Measurements from ENCODE around the gene MPP1. TPM values are rescaled to one million over a fixed set of nuclear protein-coding genes. Genes with fewer than 3 reads are reported as not detected.

Gene MPP1
- total RNA-seq, 1 donor from 2014 or later = 30.0 TPM

DNA sequence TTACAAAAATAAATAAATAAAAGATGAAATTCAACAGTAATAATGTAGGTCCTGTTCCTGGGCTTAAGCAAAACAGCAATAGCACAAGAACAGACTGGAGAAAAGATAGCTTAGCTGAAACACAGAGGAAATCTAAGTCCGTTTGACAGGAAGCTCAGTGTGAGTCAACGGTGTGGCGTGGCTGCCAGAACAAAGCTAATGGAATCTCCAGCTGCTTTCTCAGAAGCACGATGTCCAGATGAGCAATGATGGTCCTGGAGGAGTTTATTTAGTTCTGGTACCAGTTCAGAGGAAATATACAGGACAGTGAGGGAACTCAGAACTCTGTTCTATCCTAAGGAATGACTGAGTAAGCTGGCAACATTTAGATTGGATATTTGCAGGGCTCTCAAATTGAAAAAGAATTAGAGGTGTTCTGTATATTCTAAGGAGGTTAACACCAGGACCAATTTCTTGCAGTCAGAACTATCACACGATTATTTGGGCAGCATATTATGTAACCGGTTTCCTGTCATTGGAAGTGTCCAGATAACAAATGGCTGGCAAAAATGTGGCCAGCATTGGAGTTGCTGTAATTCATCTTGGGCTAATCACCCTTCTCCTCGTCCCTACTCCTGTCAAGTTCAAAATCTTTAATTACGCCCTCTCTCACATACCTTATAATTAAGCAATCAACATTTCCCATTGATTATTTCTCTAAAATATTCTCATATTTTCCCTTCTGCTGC lies 67.1 kb downstream of the MPP1 start:
- intact Hi-C loops (cut with DNase I) = no loop called here
- no peak for DNase-seq (ENCODE audit: low spot score)

DNA sequence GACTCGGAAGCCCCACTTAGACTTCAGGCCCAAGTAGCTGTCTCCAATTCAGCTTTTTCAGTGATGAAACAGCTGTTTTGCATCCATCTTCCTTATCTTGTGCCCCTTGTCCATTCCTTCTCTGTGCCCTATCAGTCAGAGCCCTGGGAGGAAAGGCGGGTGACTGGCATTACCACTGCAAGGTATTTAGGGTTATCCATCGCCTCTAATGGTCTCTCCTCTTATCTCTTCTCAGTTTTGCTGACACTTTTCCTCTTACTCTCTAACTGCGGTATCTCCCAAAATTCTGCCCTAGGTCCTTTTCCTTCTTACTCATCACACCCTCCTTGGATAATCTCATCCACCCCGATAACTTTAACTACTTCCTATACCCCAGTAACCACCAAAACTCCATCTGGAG lies 68.1 kb downstream of the MPP1 start:
- intact Hi-C loops (cut with DNase I) = no loop called here
- no peak for DNase-seq (ENCODE audit: low spot score)

DNA sequence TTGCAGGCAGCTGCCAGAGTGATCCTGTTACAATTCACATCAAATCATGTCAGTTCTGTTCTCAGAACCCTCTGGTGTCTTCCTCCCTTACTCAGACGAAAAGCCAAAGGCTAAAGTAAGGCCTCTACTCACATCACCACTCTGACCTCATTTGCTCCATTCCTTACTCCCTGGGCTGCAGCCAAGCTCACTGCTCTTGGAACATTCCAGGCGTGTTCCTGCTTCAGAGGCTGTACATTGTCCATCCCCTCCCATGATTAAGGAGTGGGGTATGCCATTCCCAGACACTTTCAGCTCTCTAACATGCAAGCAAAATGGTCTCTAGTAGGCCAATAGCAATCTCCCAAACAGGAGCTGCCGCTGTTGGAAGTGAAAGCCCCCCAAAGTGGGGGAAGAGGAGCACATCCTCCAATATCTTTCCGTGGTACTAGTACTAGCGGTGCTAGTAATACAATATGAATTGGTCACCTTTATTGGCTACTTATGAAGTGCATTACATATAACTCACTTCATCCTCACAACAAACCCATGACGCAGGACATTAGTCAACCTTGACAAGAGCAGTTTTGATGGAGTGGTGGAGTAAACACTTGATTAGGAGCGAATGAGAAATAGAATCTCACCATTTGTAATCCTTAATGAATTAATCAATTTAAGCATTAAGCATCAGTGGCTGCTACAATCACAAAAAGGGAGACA lies 69.4 kb downstream of the MPP1 start:
- intact Hi-C loops (cut with DNase I) = no loop called here
- no peak for DNase-seq (ENCODE audit: low spot score)

DNA sequence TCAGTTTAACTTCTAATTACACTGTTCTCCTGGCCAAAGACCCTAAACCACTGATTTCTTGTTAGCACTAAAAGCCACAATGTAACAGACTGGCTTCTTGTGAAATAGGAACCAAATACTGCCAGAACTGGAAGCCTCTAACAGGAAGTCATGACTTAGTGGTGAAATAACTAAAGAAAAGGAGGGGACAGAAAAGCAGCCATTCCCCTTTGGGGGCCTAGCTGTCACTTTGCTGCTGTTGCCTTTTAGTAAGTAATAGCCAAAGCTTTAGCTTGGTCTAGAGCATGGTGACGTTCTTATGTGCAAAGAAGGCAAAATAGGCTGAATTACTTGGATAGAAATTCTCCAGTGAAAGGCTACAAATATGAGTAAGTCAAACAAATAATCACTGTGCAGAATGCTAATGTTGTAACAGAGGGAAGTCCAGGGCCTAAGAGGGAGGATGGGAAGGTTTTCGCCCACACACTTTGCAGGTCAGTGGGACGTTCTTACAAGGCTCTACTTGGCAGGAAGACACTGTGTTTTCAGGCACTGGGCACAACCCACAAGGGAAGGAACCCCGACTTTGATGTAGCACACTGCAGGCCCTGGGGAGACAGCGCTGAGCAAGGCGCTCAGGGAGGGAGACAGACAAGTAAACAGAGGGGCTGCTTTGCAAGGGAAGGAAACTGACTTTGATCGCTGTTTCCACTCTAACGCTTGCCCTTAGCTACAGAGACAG lies 71.1 kb downstream of the MPP1 start:
- intact Hi-C loops (cut with DNase I) = no loop called here
- no peak for DNase-seq (ENCODE audit: low spot score)

DNA sequence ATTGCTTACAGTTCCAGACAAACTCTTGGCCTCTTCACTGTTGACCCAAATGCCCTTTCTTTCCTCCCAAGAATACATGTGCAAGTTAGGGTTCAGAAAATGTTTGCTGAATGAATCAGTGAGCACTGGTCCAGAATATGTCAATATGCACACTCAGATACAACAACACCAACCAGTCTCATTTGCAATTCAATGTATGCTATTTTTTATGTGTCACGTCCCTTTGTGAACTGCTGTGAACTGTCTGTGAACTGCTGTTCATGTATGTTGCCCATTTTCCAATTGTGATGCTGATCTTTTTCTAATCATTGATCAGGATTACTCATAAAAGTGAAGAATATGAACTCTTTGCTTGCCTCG lies 72.2 kb downstream of the MPP1 start:
- no peak for DNase-seq (ENCODE audit: low spot score)
- intact Hi-C loops (cut with DNase I) = no loop called here

DNA sequence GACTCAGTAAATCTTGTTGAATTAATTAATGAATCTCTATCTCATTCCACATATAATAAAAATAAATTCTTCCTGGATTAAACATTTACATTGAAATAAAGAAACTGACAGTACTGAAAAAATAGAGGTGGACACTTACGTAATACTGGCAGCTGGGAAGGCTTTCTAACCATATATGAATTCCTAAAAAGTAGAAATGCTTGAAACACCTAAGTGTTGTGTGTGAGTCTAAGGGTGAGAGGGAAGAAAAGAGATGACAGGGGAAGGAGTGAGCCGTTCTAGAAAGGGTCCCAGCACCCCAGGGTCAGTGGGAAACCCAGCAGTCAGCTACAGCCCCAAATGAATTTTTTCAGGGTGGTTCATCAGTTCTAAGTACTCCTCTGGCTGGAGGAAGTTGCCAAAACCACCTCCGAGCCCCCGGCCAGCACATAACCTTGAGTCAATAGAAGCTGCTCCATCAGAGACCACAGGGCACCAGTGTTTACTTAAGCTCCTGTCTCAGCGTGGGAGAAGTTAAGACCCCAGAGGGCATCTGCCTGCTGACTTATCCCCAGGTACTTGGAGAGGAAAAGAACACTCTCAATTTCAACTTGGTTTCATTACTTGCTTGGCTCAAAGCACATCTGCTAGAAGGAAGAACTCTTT lies 72.7 kb downstream of the MPP1 start:
- intact Hi-C loops (cut with DNase I) = no loop called here
- no peak for DNase-seq (ENCODE audit: low spot score)

DNA sequence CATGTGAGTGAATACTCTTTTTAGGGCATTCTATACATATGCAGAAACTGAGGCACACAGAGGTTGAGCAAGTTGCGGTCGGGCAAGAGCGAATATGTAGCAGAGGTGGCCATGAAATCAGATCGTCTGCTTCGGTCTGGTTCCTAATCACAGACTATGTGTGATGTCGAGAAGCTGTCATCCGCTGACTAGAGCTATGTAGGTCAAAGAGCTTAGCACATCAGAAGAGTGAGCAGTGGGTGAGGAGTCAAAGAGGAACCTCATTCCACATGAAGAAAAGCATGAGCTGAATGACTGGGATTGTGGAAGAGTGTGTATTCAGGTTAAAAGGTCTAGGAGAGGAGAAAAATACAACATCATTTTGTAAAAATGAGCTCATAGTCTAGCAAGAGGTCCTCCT lies 73.4 kb downstream of the MPP1 start:
- intact Hi-C loops (cut with DNase I) = loop anchor here (2.0 kb wide), 1 partner anchor 19 kb away; the partner anchor contains the start of gene GAB3

DNA sequence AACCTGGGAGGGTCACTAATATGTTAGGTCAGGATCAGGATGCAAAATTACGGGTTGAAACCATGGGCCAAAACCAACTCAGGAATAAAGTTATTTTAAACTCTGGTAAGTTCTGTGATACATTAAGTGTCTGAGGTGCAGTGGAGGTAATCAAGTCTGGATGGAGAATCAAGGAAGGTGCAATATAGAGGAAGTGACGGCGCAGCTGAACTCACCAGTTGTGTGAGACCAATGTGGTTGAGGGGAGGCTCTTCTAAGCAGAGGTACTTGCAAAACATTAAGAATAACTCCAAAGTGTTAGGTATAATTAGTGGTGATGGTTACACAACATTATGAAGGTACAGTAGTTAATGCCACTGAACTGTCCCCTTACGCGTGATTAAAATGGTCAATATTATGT lies 74.1 kb downstream of the MPP1 start:
- intact Hi-C loops (cut with DNase I) = loop anchor here (2.0 kb wide), 1 partner anchor 20 kb away; the partner anchor contains the start of gene GAB3
- no peak for DNase-seq (ENCODE audit: low spot score)

More for the DNA sequence above, 73.4 kb downstream of the MPP1 start:
- no peak for DNase-seq (ENCODE audit: low spot score)

DNA sequence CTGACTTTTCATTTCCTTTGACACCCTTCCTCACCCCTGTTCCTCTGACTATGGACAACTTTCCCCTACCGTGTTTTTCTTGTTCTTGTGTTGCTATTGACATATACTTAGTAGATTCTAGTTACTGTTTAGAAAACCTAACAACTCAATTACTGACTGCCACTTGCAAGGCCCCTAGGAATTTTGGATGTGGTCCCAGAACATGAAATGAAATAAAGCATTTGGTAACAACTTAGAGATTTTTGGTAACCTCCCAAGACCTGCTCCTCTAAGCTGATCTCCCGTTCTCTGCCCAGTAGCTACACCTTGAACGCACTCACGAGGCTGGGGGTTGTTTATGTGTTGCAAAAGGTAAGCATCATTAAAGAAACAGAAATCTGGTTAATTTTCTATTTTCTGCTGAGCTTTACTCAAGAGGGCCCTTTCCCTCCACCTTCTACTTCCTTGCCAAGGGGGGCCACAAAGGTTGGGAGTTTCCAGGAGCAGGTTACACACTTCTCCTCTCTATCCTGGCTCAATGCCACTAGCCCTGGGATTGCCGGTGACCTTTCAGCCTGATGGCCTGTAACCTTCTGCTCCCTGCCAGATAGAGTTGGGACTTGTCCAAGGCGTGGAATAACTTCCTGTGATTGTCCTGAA lies 74.9 kb downstream of the MPP1 start:
- no peak for DNase-seq (ENCODE audit: low spot score)
- intact Hi-C loops (cut with DNase I) = loop anchor here (2.0 kb wide), 1 partner anchor 20 kb away; the partner anchor contains the start of gene GAB3

DNA sequence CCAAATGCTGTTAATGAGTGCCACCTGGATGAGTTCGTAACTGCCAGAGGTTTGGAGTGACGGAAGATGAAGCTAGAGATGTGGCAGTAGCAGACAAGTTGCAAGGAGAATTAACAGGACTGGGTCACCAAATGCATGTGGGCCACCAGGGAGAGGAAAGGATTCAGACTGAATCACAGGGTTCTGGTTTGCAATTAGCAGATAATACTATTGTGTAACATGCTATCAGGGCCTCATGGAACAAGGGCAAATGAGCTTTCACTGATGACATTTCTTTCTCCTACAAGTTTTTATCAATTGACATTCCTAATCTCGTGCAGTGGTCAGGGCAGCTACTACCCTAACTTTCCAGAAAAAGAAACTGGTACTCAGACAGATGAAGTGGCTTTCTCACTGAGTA lies 75.8 kb downstream of the MPP1 start:
- intact Hi-C loops (cut with DNase I) = no loop called here
- no peak for DNase-seq (ENCODE audit: low spot score)

Other genes starting within 250 kb of the MPP1 start
- gene CTAG1A, start 220.4 kb downstream of the MPP1 start, total RNA-seq = not detected
- gene CTAG1B, start 186.2 kb downstream of the MPP1 start, total RNA-seq = not detected
- not detected for gene CTAG2, start 151.9 kb downstream of the MPP1 start, total RNA-seq
- gene GAB3, start 54.4 kb downstream of the MPP1 start, total RNA-seq = 17.7 TPM
- 22.4 TPM for gene DKC1, start 42.6 kb downstream of the MPP1 start, total RNA-seq
- gene SMIM9, start 29.2 kb upstream of the MPP1 start, total RNA-seq = not detected
- 31.1 TPM for gene F8A1, start 80.9 kb upstream of the MPP1 start, total RNA-seq
- 43.4 TPM for gene F8, start 217.2 kb upstream of the MPP1 start, total RNA-seq
- gene FUNDC2, start 221.4 kb upstream of the MPP1 start, total RNA-seq = 207 TPM

All from cardiac septum (tissue), 1 donor.